Measurements from ENCODE around the gene WASF3. TPM values are rescaled to one million over a fixed set of nuclear protein-coding genes. Genes with fewer than 3 reads are reported as not detected.

The WASF3 gene
- total and polyA plus RNA-seq, 10 of the 15 experiments (the other 5 are each of a cell fraction or from before 2014, with no cell fraction given), result under 0.01 to 0.10 (median 0.01) TPM; not detected in 7

GRCh38 chr13:26624572-26624971 lies 67.1 kb downstream of the WASF3 start (continued):
- TF ChIP-seq IRF3 (IDR thresholded peaks at IDR 0.05), result no peak

- Histone ChIP-seq H3K4me3 (no peak overlapping the region), H3K9me3 (replicated peaks; ENCODE audit: control insufficient read depth, insufficient read depth, low read length) (no peaks in the 10 kb centered on the region; the same call in 1 of the 3 replicates), H3K4me2 (ENCODE audit: control insufficient read depth, insufficient read depth) (no peak overlapping the region), H3K79me2 (ENCODE audit: control insufficient read depth, insufficient read depth, low read length) (no peaks in the 10 kb centered on the region), H3K4me1 (ENCODE audit: control insufficient read depth, insufficient read depth, low read length) (no peaks in the 10 kb centered on the region), H3K27me3 (replicated peaks in 1 of 2; ENCODE audit: control insufficient read depth in 2 of 2, insufficient read depth in 2 of 2, low read length in 1 of 2) (no peaks in the 10 kb centered on the region), H2AFZ (ENCODE audit: control insufficient read depth, low read depth, low read length) (no peak overlapping the region), H3K9ac (ENCODE audit: control insufficient read depth, insufficient read depth, low read length) (no peak overlapping the region), H4K20me1 (ENCODE audit: control insufficient read depth, insufficient read depth) (no peaks in the 10 kb centered on the region), H3K36me3 (ENCODE audit: control insufficient read depth in 2 of 2, insufficient read depth in 2 of 2, low read length in 1 of 2) (no peaks in the 10 kb centered on the region), H3K27ac (ENCODE audit: control insufficient read depth, insufficient read depth) (no peak overlapping the region)
- BruUV-seq (replicated peaks), result no TSS peak
- DNase-seq (ENCODE audit: low read depth, low spot score) (no peak), FAIRE-seq (no peak), ATAC-seq (no peak)
- SMC1A ChIA-PET (ENCODE audit: uncharacterized antibody, unreplicated experiment), result no interaction called here
- TF ChIP-seq NR2C2 (IDR thresholded peaks at IDR 0.05; ENCODE audit: borderline replicate concordance, control insufficient read depth, insufficient read length, low read depth) (no peak), MEF2A (IDR thresholded peaks at IDR 0.05; ENCODE audit: insufficient read depth, low read depth, low read length) (no peak), MLLT1 (IDR thresholded peaks at IDR 0.05) (no peak)
- POLR2A ChIA-PET, result no interaction called here
- CTCF ChIA-PET, result no interaction called here
- RAD21 ChIA-PET (ENCODE audit: unreplicated experiment), result no interaction called here
- intact Hi-C loops (cut with micrococcal nuclease; ENCODE audit: unreplicated experiment), result no loop called here
- in situ Hi-C loops (cut with MboI), result no loop called here
- WGBS (ENCODE audit: insufficient coverage, insufficient replicate concordance, low lambda C conversion rate, missing lambda C conversion rate), result 30% methylated on average over 2 of the region's 2 CpGs
Measured at GRCh38 chr13:26626271-26626670, 68.8 kb downstream of the WASF3 start.
